ENCODE data around the gene NKAP. TPM values are rescaled to one million over a fixed set of nuclear protein-coding genes. Genes with fewer than 3 reads are reported as not detected.

NKAP gene
- total and polyA plus RNA-seq, 11 donors: 2.9 to 7.8 (median 5.9) TPM

DNA sequence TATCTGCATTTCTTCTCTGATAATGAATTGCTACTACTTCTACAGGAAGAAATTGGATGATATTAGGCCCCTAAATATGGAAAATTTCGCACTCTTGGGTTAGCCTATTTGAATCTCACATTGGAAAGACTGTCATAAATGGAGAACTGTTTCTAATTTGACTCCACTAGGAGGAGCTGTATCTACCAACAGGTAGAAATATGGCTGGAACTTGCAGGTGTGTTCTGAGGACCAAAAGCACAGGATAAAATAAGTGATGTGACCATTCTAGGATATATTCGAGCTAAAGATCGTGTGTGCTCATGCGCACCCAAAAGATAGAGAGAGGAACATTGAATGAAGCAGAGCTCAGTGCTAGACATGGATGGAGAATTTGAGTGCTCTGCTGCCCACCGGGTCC lies 4.8 kb upstream of the NKAP start:
- Histone ChIP-seq H3K4me1 (peaks cover 0 to 4% (median 0%) of the 10 kb centered on the region in 12 donors), H3K27me3 (peaks cover 0 to 16% (median 0%) of the 10 kb centered on the region in 9 donors), H3K36me3 (no peaks in the 10 kb centered on the region), H3K4me3 (no peak overlapping the region), H3K27ac (peak overlapping the region in 1 of 12 donors; percentile 10), H3K9me3 (peaks cover 0 to 2% (median 0%) of the 10 kb centered on the region in 12 donors)
- WGBS, 4 donors: 71 to 84% (median 82%) methylated on average over 5 of the region's 5 CpGs
- DNase-seq: no peak
- no peak for ATAC-seq
- TF ChIP-seq POLR2A (IDR thresholded peaks at IDR 0.05): no peak
- intact Hi-C loops (cut with DNase I): loop anchor here in 2 of 10 donors (10.0 kb wide), 1 partner anchor 74 kb away; the partner anchor contains the start of genes NDUFA1 (in 2 of the 2) and RNF113A (in 2 of the 2)

DNA sequence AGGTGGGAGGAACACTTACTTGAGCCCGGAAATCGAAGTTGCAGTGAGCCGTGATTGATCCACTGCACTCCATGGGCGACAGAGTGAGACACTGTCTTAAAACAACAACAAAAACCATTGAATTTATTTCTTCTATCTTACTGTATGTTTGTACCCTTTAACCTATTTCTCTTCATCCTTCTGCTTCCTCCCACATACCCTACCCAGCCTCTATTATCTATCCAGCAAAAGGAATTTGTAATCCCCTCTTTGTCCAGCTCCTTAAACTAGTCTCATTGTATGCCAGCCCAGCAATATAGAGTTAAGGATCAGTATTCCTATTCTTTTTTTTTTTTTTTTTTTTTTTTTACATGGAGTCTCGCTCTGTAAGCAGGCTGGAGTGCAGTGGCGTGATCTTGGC lies 1.9 kb upstream of the NKAP start:
- H3K4me1 ChIP-seq: peaks cover 0 to 15% (median 9%) of the 10 kb centered on the region in 12 donors
- ATAC-seq (no peak), DNase-seq (no peak)
- H3K36me3 ChIP-seq: no peaks in the 10 kb centered on the region
- no peak for TF ChIP-seq POLR2A (IDR thresholded peaks at IDR 0.05)
- TF ChIP-seq, protein P1, sequence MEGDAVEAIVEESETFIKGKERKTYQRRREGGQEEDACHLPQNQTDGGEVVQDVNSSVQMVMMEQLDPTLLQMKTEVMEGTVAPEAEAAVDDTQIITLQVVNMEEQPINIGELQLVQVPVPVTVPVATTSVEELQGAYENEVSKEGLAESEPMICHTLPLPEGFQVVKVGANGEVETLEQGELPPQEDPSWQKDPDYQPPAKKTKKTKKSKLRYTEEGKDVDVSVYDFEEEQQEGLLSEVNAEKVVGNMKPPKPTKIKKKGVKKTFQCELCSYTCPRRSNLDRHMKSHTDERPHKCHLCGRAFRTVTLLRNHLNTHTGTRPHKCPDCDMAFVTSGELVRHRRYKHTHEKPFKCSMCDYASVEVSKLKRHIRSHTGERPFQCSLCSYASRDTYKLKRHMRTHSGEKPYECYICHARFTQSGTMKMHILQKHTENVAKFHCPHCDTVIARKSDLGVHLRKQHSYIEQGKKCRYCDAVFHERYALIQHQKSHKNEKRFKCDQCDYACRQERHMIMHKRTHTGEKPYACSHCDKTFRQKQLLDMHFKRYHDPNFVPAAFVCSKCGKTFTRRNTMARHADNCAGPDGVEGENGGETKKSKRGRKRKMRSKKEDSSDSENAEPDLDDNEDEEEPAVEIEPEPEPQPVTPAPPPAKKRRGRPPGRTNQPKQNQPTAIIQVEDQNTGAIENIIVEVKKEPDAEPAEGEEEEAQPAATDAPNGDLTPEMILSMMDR (IDR thresholded peaks at IDR 0.05): no peak
- intact Hi-C loops (cut with DNase I): loop anchor here in 2 of 10 donors (10.0 kb wide), 1 partner anchor 71 kb away; the partner anchor contains the start of genes NDUFA1 (in 2 of the 2) and RNF113A (in 2 of the 2)
- H3K9me3 ChIP-seq: peaks cover 0 to 4% (median 0%) of the 10 kb centered on the region in 12 donors
- H3K4me3 ChIP-seq: no peak overlapping the region
- WGBS, 4 donors: 59 to 74% (median 73%) methylated on average over 6 of the region's 6 CpGs
- H3K27me3 ChIP-seq: peaks cover 0 to 8% (median 0%) of the 10 kb centered on the region in 9 donors
- H3K27ac ChIP-seq: no peak overlapping the region

DNA sequence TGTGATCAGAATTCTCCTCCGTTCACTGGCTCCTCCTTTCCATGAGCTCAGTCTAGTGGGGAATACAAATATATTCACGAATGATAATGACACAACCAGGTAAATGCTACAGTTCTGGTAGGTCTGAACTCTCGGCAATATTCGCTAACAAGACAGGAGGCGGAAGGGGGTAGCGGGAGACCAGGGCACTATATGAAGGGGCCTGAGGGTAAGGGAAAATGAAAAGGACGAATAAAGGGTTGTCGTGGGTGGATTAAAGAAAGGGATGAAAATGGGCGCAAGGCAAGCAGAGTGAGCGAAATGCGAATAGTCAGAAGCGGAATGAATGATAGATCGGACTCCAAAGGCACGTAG lies 743 bp downstream of the NKAP start:
- WGBS, 4 donors: 0 to 28% (median 13%) methylated on average over 14 of the region's 14 CpGs
- Histone ChIP-seq H3K36me3 (peaks cover 0 to 11% (median 0%) of the 10 kb centered on the region in 9 donors), H3K27me3 (peaks cover 0 to 4% (median 0%) of the 10 kb centered on the region in 9 donors), H3K4me3 (peak overlapping the region; percentile 63 to 96 (median 77)), H3K9me3 (peaks cover 0 to 4% (median 0%) of the 10 kb centered on the region in 12 donors), H3K27ac (peak overlapping the region; percentile 58 to 91 (median 88)), H3K4me1 (peaks cover 0 to 15% (median 7%) of the 10 kb centered on the region in 12 donors)
- ATAC-seq (peak in 2 of 4 donors; percentile 18 to 28), DNase-seq (no peak)
- TF ChIP-seq POLR2A (IDR thresholded peaks at IDR 0.05): no peak
- intact Hi-C loops (cut with DNase I): loop anchor here in 2 of 10 donors (10.0 kb wide), 1 partner anchor 68 kb away; the partner anchor contains the start of genes NDUFA1 (in 2 of the 2) and RNF113A (in 2 of the 2)

DNA sequence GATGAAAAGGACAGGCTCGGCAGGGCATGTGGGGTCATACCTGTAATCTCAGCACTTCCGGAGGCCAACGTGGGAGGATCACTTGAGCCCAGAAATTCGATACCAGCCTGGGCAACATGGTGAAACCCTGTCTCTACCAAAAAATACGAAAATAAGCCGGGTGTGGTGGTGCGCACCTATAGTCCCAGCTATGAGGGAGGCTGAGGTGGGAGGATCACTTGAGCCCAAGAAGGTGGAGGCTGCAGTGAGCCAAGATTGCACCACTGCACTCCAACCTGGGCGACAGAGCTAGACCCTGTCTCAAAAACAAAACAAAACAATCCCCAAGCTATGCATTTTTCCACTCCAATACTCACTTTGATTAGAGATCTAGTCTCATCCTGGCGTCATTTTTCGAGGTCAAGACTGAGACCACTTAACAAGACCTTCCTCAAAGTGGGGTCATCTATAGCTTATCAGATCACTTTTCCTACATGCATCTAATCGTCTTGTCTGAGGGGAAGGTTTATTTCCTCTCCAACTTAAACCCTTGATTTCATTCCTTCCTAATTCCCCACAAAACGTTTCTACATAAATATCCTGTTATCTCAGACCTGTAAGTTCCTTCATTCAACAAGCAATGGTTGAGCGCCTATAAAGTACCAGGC lies 1.3 kb downstream of the NKAP start:
- intact Hi-C loops (cut with DNase I): loop anchor here in 2 of 10 donors (10.0 kb wide), 1 partner anchor 67 kb away; the partner anchor contains the start of genes NDUFA1 (in 2 of the 2) and RNF113A (in 2 of the 2)
- DNase-seq: no peak
- Histone ChIP-seq H3K36me3 (peaks cover 0 to 16% (median 2%) of the 10 kb centered on the region in 9 donors), H3K9me3 (peaks cover 0 to 4% (median 0%) of the 10 kb centered on the region in 12 donors), H3K27me3 (peaks cover 0 to 4% (median 0%) of the 10 kb centered on the region in 9 donors), H3K4me3 (peak overlapping the region in 11 of 12 donors; percentile 63 to 96 (median 79)), H3K27ac (peak overlapping the region in 6 of 12 donors; percentile 88 to 91 (median 88)), H3K4me1 (peaks cover 0 to 15% (median 7%) of the 10 kb centered on the region in 12 donors)
- no peak for ATAC-seq
- TF ChIP-seq, protein P1 (IDR thresholded peaks at IDR 0.05): no peak
- TF ChIP-seq POLR2A (IDR thresholded peaks at IDR 0.05): no peak
- 50 to 59% (median 52%) methylated on average over 13 of the region's 13 CpGs for WGBS, 4 donors

DNA sequence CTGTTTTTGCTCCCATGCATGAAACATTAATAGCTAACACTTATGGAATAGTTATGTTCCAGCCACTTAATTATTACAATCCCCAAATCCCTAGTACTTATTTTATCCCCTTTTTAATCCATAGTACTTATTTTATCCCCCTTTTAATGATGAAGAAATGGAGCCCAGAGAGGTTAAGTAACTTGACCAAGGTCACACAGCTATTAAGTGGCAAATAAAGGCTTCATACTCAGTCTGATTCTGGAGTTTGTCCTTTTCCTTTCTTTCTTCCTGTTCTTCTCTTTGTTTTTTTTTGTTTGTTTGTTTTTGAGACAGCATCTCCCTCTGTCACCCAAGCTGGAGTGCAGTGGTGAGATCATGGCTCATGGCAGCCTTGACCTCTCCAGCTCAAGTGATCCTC lies 2.2 kb downstream of the NKAP start:
- peaks cover 0 to 4% (median 0%) of the 10 kb centered on the region in 12 donors for H3K9me3 ChIP-seq
- H3K4me1 ChIP-seq: peaks cover 0 to 15% (median 7%) of the 10 kb centered on the region in 12 donors
- H3K27ac ChIP-seq: no peak overlapping the region
- peak overlapping the region in 1 of 12 donors; percentile 71 for H3K4me3 ChIP-seq
- intact Hi-C loops (cut with DNase I): loop anchor here in 2 of 10 donors (10.0 kb wide), 1 partner anchor 67 kb away; the partner anchor contains the start of genes NDUFA1 (in 2 of the 2) and RNF113A (in 2 of the 2)
- H3K36me3 ChIP-seq: peaks cover 0 to 26% (median 5%) of the 10 kb centered on the region in 9 donors
- no peaks in the 10 kb centered on the region for H3K27me3 ChIP-seq
- TF ChIP-seq, protein P1 (IDR thresholded peaks at IDR 0.05): no peak
- TF ChIP-seq POLR2A (IDR thresholded peaks at IDR 0.05): no peak
- no peak for ATAC-seq
- DNase-seq: no peak
